ENCODE results near the gene INHBB.

Gene INHBB

GRCh38 chr2:120362926-120363325, 17.0 kb downstream of the INHBB start:
- H3K4me3 ChIP-seq (ENCODE audit: low read depth, low read length) = no peak overlapping the region
- DNase-seq (ENCODE audit: low read depth) = no peak
- no peak for TF ChIP-seq CTCF (IDR thresholded peaks at IDR 0.05; ENCODE audit: control insufficient read depth, extremely low read depth, insufficient read depth)

GRCh38 chr2:120365236-120365793, 19.4 kb downstream of the INHBB start:
- H3K4me3 ChIP-seq (ENCODE audit: low read depth, low read length) = no peak overlapping the region

GRCh38 chr2:120366698-120367097, 20.8 kb downstream of the INHBB start:
- no peak for TF ChIP-seq CTCF (IDR thresholded peaks at IDR 0.05; ENCODE audit: control insufficient read depth, extremely low read depth, insufficient read depth)

More at GRCh38 chr2:120365236-120365793, 19.4 kb downstream of the INHBB start:
- no peak for DNase-seq (ENCODE audit: low read depth)
- TF ChIP-seq CTCF (IDR thresholded peaks at IDR 0.05; ENCODE audit: control insufficient read depth, extremely low read depth, insufficient read depth) = no peak

GRCh38 chr2:120367221-120367620, 21.3 kb downstream of the INHBB start:
- TF ChIP-seq CTCF (IDR thresholded peaks at IDR 0.05; ENCODE audit: control insufficient read depth, extremely low read depth, insufficient read depth) = no peak
- DNase-seq (ENCODE audit: low read depth) = no peak
- H3K4me3 ChIP-seq (ENCODE audit: low read depth, low read length) = no peak overlapping the region

More at GRCh38 chr2:120366698-120367097, 20.8 kb downstream of the INHBB start:
- no peak for DNase-seq (ENCODE audit: low read depth)
- H3K4me3 ChIP-seq (ENCODE audit: low read depth, low read length) = no peak overlapping the region

- DNase-seq (ENCODE audit: low read depth) = no peak
- TF ChIP-seq CTCF (IDR thresholded peaks at IDR 0.05; ENCODE audit: control insufficient read depth, extremely low read depth, insufficient read depth) = no peak
- H3K4me3 ChIP-seq (ENCODE audit: low read depth, low read length) = no peak overlapping the region
These were observed 21.7 kb downstream of the INHBB start for GRCh38 chr2:120367649-120368048.

GRCh38 chr2:120368086-120368485, 22.1 kb downstream of the INHBB start:
- no peak for TF ChIP-seq CTCF (IDR thresholded peaks at IDR 0.05; ENCODE audit: control insufficient read depth, extremely low read depth, insufficient read depth)
- H3K4me3 ChIP-seq (ENCODE audit: low read depth, low read length) = no peak overlapping the region
- no peak for DNase-seq (ENCODE audit: low read depth)

GRCh38 chr2:120369250-120369649, 23.3 kb downstream of the INHBB start:
- H3K4me3 ChIP-seq (ENCODE audit: low read depth, low read length) = no peak overlapping the region
- TF ChIP-seq CTCF (IDR thresholded peaks at IDR 0.05; ENCODE audit: control insufficient read depth, extremely low read depth, insufficient read depth) = no peak
- no peak for DNase-seq (ENCODE audit: low read depth)

Data from LNCaP clone FGC (cell line).